Measurements from ENCODE around the gene AKTIP.

AKTIP gene

GRCh38 chr16:53537626-53538025 is 34.6 kb upstream of the AKTIP start:
- DNase-seq (ENCODE audit: low spot score): no peak
- CTCF ChIA-PET: interaction anchor here (0.7 kb wide), 1 partner anchor 8 kb away, joined by 3 read pairs; no protein-coding TSS in a partner anchor
- no peak for TF ChIP-seq CTCF (conservative IDR thresholded peaks at IDR 0.05; ENCODE audit: low read depth)
- H3K27ac ChIP-seq: no peak overlapping the region
- POLR2A ChIA-PET (ENCODE audit: low non-redundant PET): no interaction called here

- DNase-seq (ENCODE audit: low spot score): no peak
- ChIA-PET CTCF (no interaction called here), POLR2A (ENCODE audit: low non-redundant PET) (no interaction called here)
- H3K27ac ChIP-seq: no peak overlapping the region
- TF ChIP-seq CTCF (conservative IDR thresholded peaks at IDR 0.05; ENCODE audit: low read depth): no peak
Observed at GRCh38 chr16:53534206-53534605, 31.2 kb upstream of the AKTIP start.

- H3K27ac ChIP-seq: no peak overlapping the region
- ChIA-PET CTCF (interaction anchor here (0.6 kb wide), 1 partner anchor 179 kb away, joined by 3 read pairs; no protein-coding TSS in a partner anchor), POLR2A (ENCODE audit: low non-redundant PET) (no interaction called here)
- no peak for TF ChIP-seq CTCF (conservative IDR thresholded peaks at IDR 0.05; ENCODE audit: low read depth)
- DNase-seq (ENCODE audit: low spot score): no peak
Observed at GRCh38 chr16:53530741-53531140, 27.7 kb upstream of the AKTIP start.

DNA sequence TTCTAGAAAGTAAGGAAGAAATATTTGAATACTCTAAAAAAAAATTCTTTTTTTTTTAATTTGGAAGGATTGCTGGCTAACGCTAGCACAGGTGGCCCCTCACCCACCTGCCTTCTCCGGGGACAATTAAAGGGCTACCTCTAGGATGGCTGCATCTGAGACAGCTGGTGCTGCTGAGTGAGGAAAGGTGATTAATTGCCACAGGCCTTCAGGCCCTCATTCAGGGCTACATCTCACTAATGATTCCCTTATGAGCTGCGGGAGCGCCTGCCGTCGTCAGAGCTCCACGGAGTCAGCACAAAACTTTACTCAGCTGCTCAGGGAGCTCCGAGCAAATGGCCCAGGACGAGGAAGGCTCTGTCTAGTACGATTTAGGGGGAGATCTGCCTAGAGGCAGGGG is 27.0 kb upstream of the AKTIP start:
- CTCF ChIA-PET: interaction anchor here (0.6 kb wide), 1 partner anchor 8 kb away, joined by 3 read pairs; no protein-coding TSS in a partner anchor
- H3K27ac ChIP-seq: no peak overlapping the region
- no peak for TF ChIP-seq CTCF (conservative IDR thresholded peaks at IDR 0.05; ENCODE audit: low read depth)
- POLR2A ChIA-PET (ENCODE audit: low non-redundant PET): no interaction called here
- no peak for DNase-seq (ENCODE audit: low spot score)

GRCh38 chr16:53529513-53529912 is 26.5 kb upstream of the AKTIP start:
- DNase-seq (ENCODE audit: low spot score): no peak
- no peak for TF ChIP-seq CTCF (conservative IDR thresholded peaks at IDR 0.05; ENCODE audit: low read depth)
- ChIA-PET CTCF (interaction anchor here (0.6 kb wide), 1 partner anchor 8 kb away, joined by 3 read pairs; no protein-coding TSS in a partner anchor), POLR2A (ENCODE audit: low non-redundant PET) (no interaction called here)
- H3K27ac ChIP-seq: no peak overlapping the region

DNA sequence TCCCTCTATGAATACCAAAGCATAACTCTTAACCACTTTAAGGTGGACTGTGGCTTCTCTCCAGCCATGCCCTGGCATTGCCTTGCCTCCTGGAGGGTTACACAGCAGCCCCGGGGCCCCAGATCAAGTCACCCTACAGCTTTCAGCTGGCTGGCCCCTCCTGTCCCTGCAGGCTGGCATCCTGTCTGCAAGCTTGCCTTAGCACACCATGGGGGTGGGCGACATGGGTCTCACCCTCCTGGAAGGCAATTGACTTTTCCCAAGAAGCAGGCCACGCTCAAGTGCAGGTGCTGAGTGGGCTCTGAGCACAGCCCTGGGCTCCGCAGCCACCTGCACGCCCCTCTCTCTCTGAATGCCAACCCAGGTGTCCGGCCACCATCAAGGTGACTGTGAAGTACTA is 25.8 kb upstream of the AKTIP start:
- CTCF ChIA-PET: no interaction called here

More for the DNA sequence above, 25.8 kb upstream of the AKTIP start:
- no peak for DNase-seq (ENCODE audit: low spot score)
- TF ChIP-seq CTCF (conservative IDR thresholded peaks at IDR 0.05; ENCODE audit: low read depth): no peak
- no peak overlapping the region for H3K27ac ChIP-seq
- POLR2A ChIA-PET (ENCODE audit: low non-redundant PET): no interaction called here

Data from RWPE1 (cell line).